GM19395 (cell line): ENCODE data around the gene SCG5.
"Not testable (repeated sequence)": the region's sequence is repeated elsewhere in the genome, so short reads cannot be mapped to it uniquely, and the experiment has no call there.

Source experiments
- ATAC-seq: cut with Tn5 transposase; IDR thresholded peaks from one replicate; pipeline ENCODE4 v1.9.1; 2021; ENCODE audit warnings: mild to moderate bottlenecking, moderate library complexity; ENCODE audit not compliant: unreplicated experiment

SCG5 gene

GRCh38 chr15:32641517-32642059, at the start of gene SCG5:
Gene SCG5, plus strand, starts transcription at chr15:32641710. Its CDS starts 1,883 bp downstream, at chr15:32643593.
- ATAC-seq = no peak

GRCh38 chr15:32593151-32593550, 48.4 kb upstream of the SCG5 start, which contains the start of gene GOLGA8N:
Gene GOLGA8N, plus strand, starts transcription at chr15:32593456.
- ATAC-seq = not testable (repeated sequence)

GRCh38 chr15:32609518-32609917, 32.0 kb upstream of the SCG5 start:
- ATAC-seq = not testable (repeated sequence)

- not testable (repeated sequence) for ATAC-seq
These were observed 30.8 kb upstream of the SCG5 start for GRCh38 chr15:32610719-32611118.

- peak; percentile 29 for ATAC-seq
These were observed 26.8 kb upstream of the SCG5 start for GRCh38 chr15:32614712-32615050.

- peak; percentile 79 for ATAC-seq
These were observed 26.2 kb upstream of the SCG5 start, which contains the start of gene ARHGAP11A for GRCh38 chr15:32615051-32615870. Gene ARHGAP11A, plus strand, starts transcription at chr15:32615504. Its CDS starts 708 bp downstream, at chr15:32616212.

GRCh38 chr15:32615871-32616426, 25.6 kb upstream of the SCG5 start:
- peak; percentile 15 for ATAC-seq

- ATAC-seq = no peak
These were observed 5.1 kb upstream of the SCG5 start for GRCh38 chr15:32636410-32636809.

GRCh38 chr15:32636908-32637567, 4.5 kb upstream of the SCG5 start:
- no peak for ATAC-seq

- ATAC-seq = no peak
These were observed 3.8 kb upstream of the SCG5 start for GRCh38 chr15:32637704-32638103.

- ATAC-seq = no peak
These were observed 1.3 kb downstream of the SCG5 start for GRCh38 chr15:32642667-32643435.

- no peak for ATAC-seq
These were observed 2.5 kb downstream of the SCG5 start for GRCh38 chr15:32643907-32644445.

GRCh38 chr15:32646291-32646690, 4.8 kb downstream of the SCG5 start:
- ATAC-seq = no peak

- no peak for ATAC-seq
These were observed 7.8 kb downstream of the SCG5 start for GRCh38 chr15:32649342-32649741.

GRCh38 chr15:32651229-32651837, 9.8 kb downstream of the SCG5 start:
- no peak for ATAC-seq

GRCh38 chr15:32652178-32652577, 10.7 kb downstream of the SCG5 start:
- no peak for ATAC-seq

GRCh38 chr15:32656091-32656490, 14.6 kb downstream of the SCG5 start:
- no peak for ATAC-seq

- no peak for ATAC-seq
These were observed 15.0 kb downstream of the SCG5 start for GRCh38 chr15:32656496-32656895.

- peak; percentile 85 for ATAC-seq
These were observed 15.8 kb downstream of the SCG5 start for GRCh38 chr15:32657198-32657883.
